ENCODE data around the gene GDPGP1. TPM values are rescaled to one million over a fixed set of nuclear protein-coding genes. Genes with fewer than 3 reads are reported as not detected.

The GDPGP1 gene
- total RNA-seq, 2 donors from 2014 or later: 14.4 to 18.6 TPM

- no peak for DNase-seq
- Histone ChIP-seq H3K4me3 (no peak overlapping the region), H3K27me3 (no peaks in the 10 kb centered on the region), H3K9me3 (no peaks in the 10 kb centered on the region), H3K27ac (peak overlapping the region; percentile 30), H3K4me1 (peaks cover 11% of the 10 kb centered on the region), H3K36me3 (no peaks in the 10 kb centered on the region), H3K9ac (ENCODE audit: low read depth in 2 of 2, low read length in 2 of 2) (peak overlapping the region in 1 of 2 donors; percentile 24)
- intact Hi-C loops (cut with DNase I): no loop called here
- no peak for TF ChIP-seq CTCF (IDR thresholded peaks at IDR 0.05)
Measured at GRCh38 chr15:90262426-90262825, 28.4 kb downstream of the GDPGP1 start.

- Histone ChIP-seq H3K27ac (peak overlapping the region; percentile 98), H3K9me3 (no peaks in the 10 kb centered on the region), H3K36me3 (no peaks in the 10 kb centered on the region), H3K9ac (ENCODE audit: low read depth in 2 of 2, low read length in 2 of 2) (peak overlapping the region; percentile 85 to 98), H3K4me3 (peak overlapping the region; percentile 74), H3K27me3 (no peaks in the 10 kb centered on the region), H3K4me1 (peaks cover 23% of the 10 kb centered on the region)
- DNase-seq: peak; percentile 82
- TF ChIP-seq CTCF (IDR thresholded peaks at IDR 0.05): no peak
- intact Hi-C loops (cut with DNase I): no loop called here
Measured at GRCh38 chr15:90264671-90265070, 30.7 kb downstream of the GDPGP1 start.

- Histone ChIP-seq H3K4me3 (peak within 1 kb of the TSS; percentile 74), H3K9ac (ENCODE audit: low read depth in 2 of 2, low read length in 2 of 2) (peak within 1 kb of the TSS; percentile 85 to 98), H3K4me1 (peaks cover 23% of the 10 kb centered on the region), H3K9me3 (no peaks in the 10 kb centered on the region), H3K27ac (peak within 1 kb of the TSS; percentile 98), H3K36me3 (no peaks in the 10 kb centered on the region), H3K27me3 (no peaks in the 10 kb centered on the region)
- intact Hi-C loops (cut with DNase I): no loop called here
- TF ChIP-seq CTCF (IDR thresholded peaks at IDR 0.05): no peak
- peak; percentile 96 for DNase-seq
Measured at GRCh38 chr15:90265271-90266060, 31.5 kb downstream of the GDPGP1 start, which contains the start of gene NGRN. Gene NGRN (plus strand): TSS chr15:90265672. CDS start chr15:90265713, 41 bp downstream.

- DNase-seq: peak; percentile 60
- peaks cover 3% of the 10 kb centered on the region for H3K36me3 ChIP-seq
Measured at GRCh38 chr15:90266061-90266431, 32.0 kb downstream of the GDPGP1 start.

GRCh38 chr15:90266485-90266884, 32.5 kb downstream of the GDPGP1 start:
- Histone ChIP-seq H3K4me1 (peaks cover 23% of the 10 kb centered on the region), H3K36me3 (peaks cover 7% of the 10 kb centered on the region), H3K9ac (ENCODE audit: low read depth in 2 of 2, low read length in 2 of 2) (peak overlapping the region; percentile 85 to 98), H3K27ac (peak overlapping the region; percentile 98), H3K27me3 (no peaks in the 10 kb centered on the region), H3K9me3 (no peaks in the 10 kb centered on the region), H3K4me3 (peak overlapping the region; percentile 74)
- peak; percentile 60 for DNase-seq
- TF ChIP-seq CTCF (IDR thresholded peaks at IDR 0.05): no peak
- intact Hi-C loops (cut with DNase I): no loop called here

More at GRCh38 chr15:90266061-90266431, 32.0 kb downstream of the GDPGP1 start:
- Histone ChIP-seq H3K9ac (ENCODE audit: low read depth in 2 of 2, low read length in 2 of 2) (peak overlapping the region; percentile 85 to 98), H3K9me3 (no peaks in the 10 kb centered on the region), H3K27me3 (no peaks in the 10 kb centered on the region), H3K4me1 (peaks cover 23% of the 10 kb centered on the region), H3K4me3 (peak overlapping the region; percentile 74), H3K27ac (peak overlapping the region; percentile 98)
- intact Hi-C loops (cut with DNase I): no loop called here
- no peak for TF ChIP-seq CTCF (IDR thresholded peaks at IDR 0.05)

Measured in colonic mucosa (tissue), 4 donors.